Body of pancreas (tissue), 4 donors: ENCODE data around the gene MMP25. TPM values are rescaled to one million over a fixed set of nuclear protein-coding genes. Genes with fewer than 3 reads are reported as not detected.

ENCODE experiments used
- ATAC-seq: fragments of 150-250 bp; one replicate; pipeline ENCODE4 v1.9.1; 2016
- DNase-seq, 4 donors: peaks; one replicate each; pipeline ENCODE4 v3.0.0-alpha.2; 2019
- H3K27ac ChIP-seq, 4 donors: fragments of 200-600 bp; sonication (generic); 1 replicate in 3 of 4; 2 replicates in 1 of 4; pipeline versions ENCODE4 v1.5.1 to v1.6.1; 2016 to 2019; ENCODE audit warnings: mild to moderate bottlenecking in 1 of 4, mixed read lengths in 1 of 4, moderate library complexity in 1 of 4
- H3K27me3 ChIP-seq, 2 donors: fragments of 200-600 bp; sonication (generic); one replicate each; pipeline ENCODE4 v1.6.0; 2016; ENCODE audit warnings: mild to moderate bottlenecking in 1 of 2
- H3K36me3 ChIP-seq, 2 donors: fragments of 200-600 bp; sonication (generic); replicated peaks in 1 of 2; 2 replicates each; pipeline ENCODE4 v1.5.1; 2016; ENCODE audit warnings: low read depth in 2 of 2; ENCODE audit not compliant: insufficient read depth in 1 of 2
- H3K4me1 ChIP-seq: fragments of 200-600 bp; sonication (generic); one replicate; pipeline ENCODE4 v1.6.0; 2016
- H3K4me3 ChIP-seq, 2 donors: fragments of 200-600 bp; sonication (generic); 1 replicate in 1 of 2; 2 replicates in 1 of 2; pipeline ENCODE4 v1.5.1; 2016 to 2019
- H3K9me3 ChIP-seq, 3 donors: fragments of 200-600 bp; sonication (generic); 1 replicate in 2 of 3; 2 replicates in 1 of 3; pipeline ENCODE4 v1.5.1; 2016
- POLR2A ChIP-seq, 3 donors: fragments of 450-650 bp; IDR thresholded peaks; one replicate each; pipeline ENCODE4 v1.6.1; 2016; ENCODE audit warnings: antibody characterized with exemption in 3 of 3, mild to moderate bottlenecking in 2 of 3
- WGBS, 2 donors: methylation state at CpG; one replicate each; pipeline ENCODE4 v1.1.5; 2017; 5-methylcytosine and 5-hydroxymethylcytosine counted together
- intact Hi-C: fragments of 100-400 bp; cut with DNase I; formaldehyde crosslinking; loops from one replicate; pipeline ENCODE4 v1.15.1; 2023
- total RNA-seq, 2 donors: library from RNA; depleted of rRNA; stranded (reverse); fragments of >200 nt; gene quantifications; one replicate each; pipeline ENCODE4 v1.1.0, GENCODE V29; 2016
- TF ChIP-seq, protein P1 (sequence below), 7 experiments: fragments of 450-650 bp in 4 of 7; fragments of 200-600 bp in 3 of 7; sonication (generic) in 3 of 7; IDR thresholded peaks; one replicate each; pipeline ENCODE4 v1.5.1; 2016 to 2019; ENCODE audit warnings: antibody characterized with exemption in 7 of 7

Gene MMP25
- total RNA-seq, 2 donors from 2014 or later: under 0.01 to 0.99 TPM

DNA sequence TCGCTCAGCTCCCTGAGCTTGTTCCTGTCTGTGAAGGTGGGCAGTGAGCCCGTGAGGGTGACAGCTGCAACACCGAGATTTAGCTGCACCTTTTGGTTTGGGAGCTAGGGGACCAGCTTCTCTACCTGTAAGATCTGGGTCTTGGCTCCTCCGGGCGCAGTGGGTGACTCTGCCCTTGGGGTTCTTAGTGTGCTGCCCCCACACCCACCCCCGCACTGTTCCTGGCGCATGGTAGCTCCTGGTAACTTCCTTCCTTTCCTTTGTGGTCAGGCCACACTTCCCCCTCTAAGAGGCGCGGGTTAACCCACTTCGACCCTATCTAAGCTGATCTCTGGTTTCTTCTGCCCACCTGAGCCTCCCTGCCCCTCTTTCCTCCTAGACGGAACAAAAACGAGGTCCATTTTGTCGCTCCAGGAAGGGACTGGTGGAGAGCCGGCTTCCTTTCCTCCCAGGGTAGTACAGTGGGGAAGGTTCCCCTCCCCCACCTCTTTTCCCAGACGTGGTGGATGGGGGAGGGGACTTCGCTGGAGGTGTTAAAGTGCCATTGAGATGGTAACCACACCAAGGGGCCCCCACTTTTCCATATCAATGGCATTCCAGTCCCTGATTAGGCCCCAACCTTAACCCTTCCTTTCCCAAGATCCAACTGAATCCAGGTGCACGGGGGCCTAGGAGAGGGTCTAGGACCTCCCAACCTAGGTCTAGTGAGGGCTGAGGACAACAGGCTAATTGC lies 38.2 kb upstream of the MMP25 start:
- Histone ChIP-seq H3K27me3 (no peaks in the 10 kb centered on the region), H3K36me3 (no peaks in the 10 kb centered on the region), H3K9me3 (no peaks in the 10 kb centered on the region), H3K4me1 (peaks cover 80% of the 10 kb centered on the region), H3K4me3 (no peak overlapping the region), H3K27ac (peak overlapping the region; percentile 88 to 94 (median 92))
- no peak for TF ChIP-seq POLR2A (IDR thresholded peaks at IDR 0.05)
- TF ChIP-seq, protein P1, sequence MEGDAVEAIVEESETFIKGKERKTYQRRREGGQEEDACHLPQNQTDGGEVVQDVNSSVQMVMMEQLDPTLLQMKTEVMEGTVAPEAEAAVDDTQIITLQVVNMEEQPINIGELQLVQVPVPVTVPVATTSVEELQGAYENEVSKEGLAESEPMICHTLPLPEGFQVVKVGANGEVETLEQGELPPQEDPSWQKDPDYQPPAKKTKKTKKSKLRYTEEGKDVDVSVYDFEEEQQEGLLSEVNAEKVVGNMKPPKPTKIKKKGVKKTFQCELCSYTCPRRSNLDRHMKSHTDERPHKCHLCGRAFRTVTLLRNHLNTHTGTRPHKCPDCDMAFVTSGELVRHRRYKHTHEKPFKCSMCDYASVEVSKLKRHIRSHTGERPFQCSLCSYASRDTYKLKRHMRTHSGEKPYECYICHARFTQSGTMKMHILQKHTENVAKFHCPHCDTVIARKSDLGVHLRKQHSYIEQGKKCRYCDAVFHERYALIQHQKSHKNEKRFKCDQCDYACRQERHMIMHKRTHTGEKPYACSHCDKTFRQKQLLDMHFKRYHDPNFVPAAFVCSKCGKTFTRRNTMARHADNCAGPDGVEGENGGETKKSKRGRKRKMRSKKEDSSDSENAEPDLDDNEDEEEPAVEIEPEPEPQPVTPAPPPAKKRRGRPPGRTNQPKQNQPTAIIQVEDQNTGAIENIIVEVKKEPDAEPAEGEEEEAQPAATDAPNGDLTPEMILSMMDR (IDR thresholded peaks at IDR 0.05): no peak
- WGBS, 2 donors: 33 to 51% methylated on average over 10 to 17 of the region's 17 CpGs
- ATAC-seq (no peak), DNase-seq (peak; percentile 34 to 59 (median 46))
- intact Hi-C loops: no loop called here

DNA sequence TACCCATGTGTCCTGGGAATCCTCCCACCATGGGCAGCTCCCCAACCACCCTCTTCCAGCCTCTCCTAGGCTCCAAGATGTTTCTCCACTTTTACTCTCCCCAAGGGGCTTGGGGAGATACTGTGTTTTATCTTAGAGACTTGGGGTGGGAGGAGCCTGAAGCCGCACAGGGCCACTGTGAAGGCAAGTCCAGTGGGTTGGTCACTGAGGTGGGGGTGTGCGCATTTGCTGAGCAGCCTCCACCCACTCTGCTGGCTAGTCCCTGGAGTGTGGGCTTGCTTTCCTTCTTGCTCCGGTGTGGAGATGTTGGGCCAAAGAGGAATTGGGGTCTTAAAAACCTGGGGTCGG lies 37.7 kb upstream of the MMP25 start:
- no peak overlapping the region for H3K4me3 ChIP-seq
- no peak for DNase-seq
- no peak for ATAC-seq
- no peaks in the 10 kb centered on the region for H3K27me3 ChIP-seq
- WGBS, 2 donors: 72 to 86% methylated on average over 3 to 4 of the region's 4 CpGs
- no peak for TF ChIP-seq POLR2A (IDR thresholded peaks at IDR 0.05)
- TF ChIP-seq, protein P1 (IDR thresholded peaks at IDR 0.05): no peak
- H3K36me3 ChIP-seq: no peaks in the 10 kb centered on the region
- peaks cover 80% of the 10 kb centered on the region for H3K4me1 ChIP-seq
- H3K9me3 ChIP-seq: no peaks in the 10 kb centered on the region
- intact Hi-C loops: no loop called here
- peak overlapping the region; percentile 88 to 94 (median 92) for H3K27ac ChIP-seq

DNA sequence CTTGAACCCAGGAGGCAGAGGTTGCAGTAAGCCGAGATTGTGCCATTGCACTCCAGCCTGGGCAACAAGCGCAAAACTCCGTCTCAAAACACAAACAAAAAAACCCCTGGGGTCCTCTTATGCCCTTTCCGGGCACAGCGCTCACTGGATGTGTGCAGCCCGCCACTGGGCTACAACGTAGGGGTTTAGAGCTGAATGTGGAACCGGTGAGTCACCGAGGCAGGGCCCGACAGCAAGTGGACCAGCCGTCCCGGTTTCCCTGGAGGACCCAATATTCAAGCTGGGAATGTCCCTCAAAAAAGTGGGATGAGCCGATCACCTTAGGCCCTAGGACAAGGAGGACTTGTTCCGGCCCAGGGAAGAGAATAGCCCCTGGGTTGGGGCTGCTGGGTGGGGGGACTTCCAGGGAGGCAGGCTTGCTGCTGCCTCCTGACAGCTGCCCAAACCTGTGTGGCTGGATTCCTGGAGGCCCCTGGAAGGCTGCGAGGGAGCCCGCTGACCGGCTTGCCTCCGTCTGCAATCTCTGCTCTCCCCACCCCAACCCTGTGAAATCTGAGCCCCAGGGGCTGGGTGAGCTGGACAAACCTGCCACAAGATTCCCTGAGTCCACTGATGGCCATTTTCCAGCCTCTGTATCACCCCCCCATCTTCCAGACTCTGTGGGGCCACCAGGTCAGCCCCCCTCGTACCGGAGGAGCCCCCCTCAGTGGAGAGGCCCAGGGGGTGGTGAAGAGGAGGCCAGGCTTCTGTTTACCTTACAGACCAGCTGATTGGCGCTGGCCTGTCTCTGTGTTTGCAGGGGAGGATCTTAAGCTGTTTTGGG lies 36.6 kb upstream of the MMP25 start:
- ATAC-seq (peak; percentile 41), DNase-seq (peak; percentile 74 to 88 (median 84))
- H3K36me3 ChIP-seq: no peaks in the 10 kb centered on the region
- no peaks in the 10 kb centered on the region for H3K27me3 ChIP-seq
- peak; percentile 32 to 56 (median 46) for TF ChIP-seq POLR2A (IDR thresholded peaks at IDR 0.05)
- TF ChIP-seq, protein P1 (IDR thresholded peaks at IDR 0.05): no peak
- 51 to 66% methylated on average over 13 to 21 of the region's 21 CpGs for WGBS, 2 donors
- H3K9me3 ChIP-seq: no peaks in the 10 kb centered on the region
- intact Hi-C loops: no loop called here
- peaks cover 89% of the 10 kb centered on the region for H3K4me1 ChIP-seq
- peak overlapping the region; percentile 80 to 94 (median 92) for H3K27ac ChIP-seq
- H3K4me3 ChIP-seq: no peak overlapping the region

DNA sequence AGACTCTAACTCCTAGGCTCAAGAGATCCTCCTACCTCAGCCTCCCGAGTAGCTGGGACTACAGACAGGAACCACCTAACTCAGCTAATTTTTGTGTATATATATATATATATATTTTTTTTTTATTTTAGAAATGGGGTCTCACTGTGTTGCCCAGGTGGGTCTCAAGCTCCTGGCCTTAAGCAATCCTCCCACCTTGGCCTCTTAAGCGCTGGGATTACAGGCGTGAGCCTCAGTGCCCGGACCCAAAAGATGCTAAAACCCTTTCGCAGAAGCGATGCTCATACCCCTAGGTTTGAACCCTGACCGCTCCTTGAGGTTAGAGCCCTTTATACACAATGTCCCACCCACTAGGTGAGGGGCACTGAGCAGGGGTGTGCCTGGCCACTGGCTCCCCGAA lies 35.9 kb upstream of the MMP25 start:
- H3K36me3 ChIP-seq: no peaks in the 10 kb centered on the region
- WGBS, 2 donors: 92% methylated on average over 8 of the region's 8 CpGs
- intact Hi-C loops: no loop called here
- DNase-seq (no peak), ATAC-seq (no peak)
- TF ChIP-seq POLR2A (IDR thresholded peaks at IDR 0.05): no peak
- TF ChIP-seq, protein P1 (IDR thresholded peaks at IDR 0.05): no peak
- no peak overlapping the region for H3K4me3 ChIP-seq
- peak overlapping the region in 3 of 4 donors; percentile 91 to 94 (median 94) for H3K27ac ChIP-seq
- no peaks in the 10 kb centered on the region for H3K27me3 ChIP-seq
- H3K4me1 ChIP-seq: peaks cover 89% of the 10 kb centered on the region
- no peaks in the 10 kb centered on the region for H3K9me3 ChIP-seq
